Astrocyte (in vitro differentiated cells and primary cell): ENCODE results near the gene SH3GL2. TPM values are rescaled to one million over a fixed set of nuclear protein-coding genes. Genes with fewer than 3 reads are reported as not detected.

Source experiments
- DNase-seq: peaks from one replicate; pipeline ENCODE4 v3.0.0-alpha.2; 2010; ENCODE audit warnings: low read depth
- FAIRE-seq: peaks from 2 replicates; lab custom pipeline; 2011; peaks lifted over from hg19 to GRCh38; lab: Jason Lieb, UNC
- H2AFZ ChIP-seq: 2 replicates; pipeline ENCODE4 v1.6.0; 2012; ENCODE audit warnings: low read depth, low read length, inconsistent platforms
- H3K27ac ChIP-seq: 2 replicates; pipeline ENCODE4 v1.5.1; 2011; ENCODE audit warnings: low read depth, low read length, inconsistent platforms
- H3K27me3 ChIP-seq: 2 replicates; pipeline ENCODE4 v1.6.0; 2011; ENCODE audit warnings: low read length, inconsistent platforms; ENCODE audit not compliant: insufficient read depth
- H3K36me3 ChIP-seq: 2 replicates; pipeline ENCODE4 v1.5.1; 2011; ENCODE audit warnings: low read length, inconsistent platforms; ENCODE audit not compliant: insufficient read depth
- H3K4me1 ChIP-seq: 2 replicates; pipeline ENCODE4 v1.5.1; 2011; ENCODE audit warnings: low read length, inconsistent platforms; ENCODE audit not compliant: insufficient read depth
- H3K4me2 ChIP-seq: 2 replicates; pipeline ENCODE4 v1.6.0; 2012; ENCODE audit warnings: low read length, inconsistent platforms
- H3K4me3 ChIP-seq: 2 replicates; pipeline ENCODE4 v1.5.1; 2011; ENCODE audit warnings: low read depth, mild to moderate bottlenecking, low read length, inconsistent platforms; ENCODE audit not compliant: insufficient read depth
- H3K79me2 ChIP-seq: 2 replicates; pipeline ENCODE4 v1.6.0; 2012; ENCODE audit warnings: mild to moderate bottlenecking, low read length, inconsistent platforms; ENCODE audit not compliant: insufficient read depth
- H3K9ac ChIP-seq: 2 replicates; pipeline ENCODE4 v1.6.0; 2012; ENCODE audit warnings: mild to moderate bottlenecking, low read length, inconsistent platforms
- H3K9me3 ChIP-seq: 2 replicates; pipeline ENCODE4 v1.5.1; 2012; ENCODE audit warnings: low read depth, mild to moderate bottlenecking, low read length, inconsistent platforms; ENCODE audit not compliant: insufficient read depth
- H4K20me1 ChIP-seq: 2 replicates; pipeline ENCODE4 v1.6.0; 2012; ENCODE audit warnings: low read length, inconsistent platforms; ENCODE audit not compliant: insufficient read depth
- H3K27ac Mint-ChIP-seq: one replicate; pipeline ENCODE4 v1.8.0; 2021; ENCODE audit warnings: mild to moderate bottlenecking, mixed read lengths; ENCODE audit not compliant: unreplicated experiment
- H3K27me3 Mint-ChIP-seq: one replicate; pipeline ENCODE4 v1.8.0; 2021; ENCODE audit warnings: low read depth, mixed read lengths; ENCODE audit not compliant: unreplicated experiment
- H3K36me3 Mint-ChIP-seq: one replicate; pipeline ENCODE4 v1.8.0; 2021; ENCODE audit warnings: low read depth, mixed read lengths; ENCODE audit not compliant: unreplicated experiment
- H3K4me1 Mint-ChIP-seq: one replicate; pipeline ENCODE4 v1.8.0; 2021; ENCODE audit warnings: low read depth, mixed read lengths; ENCODE audit not compliant: unreplicated experiment
- H3K4me3 Mint-ChIP-seq: one replicate; pipeline ENCODE4 v1.8.0; 2021; ENCODE audit warnings: mild to moderate bottlenecking, moderate library complexity, mixed read lengths; ENCODE audit not compliant: unreplicated experiment
- H3K9me3 Mint-ChIP-seq: one replicate; pipeline ENCODE4 v1.8.0; 2021; ENCODE audit warnings: mild to moderate bottlenecking, mixed read lengths; ENCODE audit not compliant: unreplicated experiment
- EZH2 ChIP-seq: IDR thresholded peaks from 2 replicates; pipeline ENCODE4 v1.6.1; 2012; ENCODE audit warnings: mild to moderate bottlenecking, low read length, inconsistent platforms; ENCODE audit not compliant: insufficient read depth
- total RNA-seq: library from RNA; stranded (reverse); gene quantifications from 2 replicates; pipeline ENCODE4 v1.2.1, GENCODE V29; 2021
- TF ChIP-seq, protein P1 (sequence below): IDR thresholded peaks from 2 replicates; pipeline ENCODE4 v1.5.1; 2011; ENCODE audit warnings: low read depth, mild to moderate bottlenecking, inconsistent platforms, low read length, moderate library complexity; ENCODE audit not compliant: insufficient read depth

SH3GL2 gene
- total RNA-seq, 1 donor from 2014 or later, result 0.16 TPM

DNA sequence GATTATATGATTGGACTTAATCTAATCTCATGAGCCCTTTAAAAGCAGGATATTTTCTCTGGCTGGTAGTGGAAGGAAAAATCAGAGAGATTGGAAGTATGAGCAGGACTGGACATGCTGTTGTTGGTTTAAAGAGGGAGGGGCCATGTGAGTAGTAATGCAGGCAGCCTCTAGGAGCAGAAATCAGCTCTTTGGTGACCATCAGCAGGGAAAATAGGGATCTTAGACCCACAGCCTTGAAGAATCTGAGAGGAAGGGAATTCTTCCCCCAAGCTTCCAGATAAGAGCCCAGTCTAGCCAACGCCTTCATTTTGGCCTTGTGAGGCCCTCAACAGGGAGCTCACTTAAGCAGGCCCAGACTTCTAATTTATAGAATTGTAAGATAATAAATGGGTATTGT lies 9.5 kb downstream of the SH3GL2 start:
- Histone ChIP-seq H3K9me3 (no peaks in the 10 kb centered on the region), H3K79me2 (no peaks in the 10 kb centered on the region), H3K4me3 (no peak overlapping the region), H3K27ac (no peak overlapping the region), H3K4me2 (no peak overlapping the region), H3K4me1 (no peaks in the 10 kb centered on the region), H3K27me3 (peaks cover 3% of the 10 kb centered on the region), H3K36me3 (no peaks in the 10 kb centered on the region), H4K20me1 (no peaks in the 10 kb centered on the region), H2AFZ (no peak overlapping the region), H3K9ac (no peak overlapping the region)
- TF ChIP-seq, protein P1, sequence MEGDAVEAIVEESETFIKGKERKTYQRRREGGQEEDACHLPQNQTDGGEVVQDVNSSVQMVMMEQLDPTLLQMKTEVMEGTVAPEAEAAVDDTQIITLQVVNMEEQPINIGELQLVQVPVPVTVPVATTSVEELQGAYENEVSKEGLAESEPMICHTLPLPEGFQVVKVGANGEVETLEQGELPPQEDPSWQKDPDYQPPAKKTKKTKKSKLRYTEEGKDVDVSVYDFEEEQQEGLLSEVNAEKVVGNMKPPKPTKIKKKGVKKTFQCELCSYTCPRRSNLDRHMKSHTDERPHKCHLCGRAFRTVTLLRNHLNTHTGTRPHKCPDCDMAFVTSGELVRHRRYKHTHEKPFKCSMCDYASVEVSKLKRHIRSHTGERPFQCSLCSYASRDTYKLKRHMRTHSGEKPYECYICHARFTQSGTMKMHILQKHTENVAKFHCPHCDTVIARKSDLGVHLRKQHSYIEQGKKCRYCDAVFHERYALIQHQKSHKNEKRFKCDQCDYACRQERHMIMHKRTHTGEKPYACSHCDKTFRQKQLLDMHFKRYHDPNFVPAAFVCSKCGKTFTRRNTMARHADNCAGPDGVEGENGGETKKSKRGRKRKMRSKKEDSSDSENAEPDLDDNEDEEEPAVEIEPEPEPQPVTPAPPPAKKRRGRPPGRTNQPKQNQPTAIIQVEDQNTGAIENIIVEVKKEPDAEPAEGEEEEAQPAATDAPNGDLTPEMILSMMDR, result no peak
- no peak for TF ChIP-seq EZH2
- Mint-ChIP-seq H3K27ac (no peak overlapping the region), H3K36me3 (no peaks in the 10 kb centered on the region), H3K4me1 (no peaks in the 10 kb centered on the region), H3K27me3 (peaks cover 5% of the 10 kb centered on the region), H3K9me3 (peaks cover 3% of the 10 kb centered on the region), H3K4me3 (no peak overlapping the region)
- FAIRE-seq (no peak), DNase-seq (no peak)

DNA sequence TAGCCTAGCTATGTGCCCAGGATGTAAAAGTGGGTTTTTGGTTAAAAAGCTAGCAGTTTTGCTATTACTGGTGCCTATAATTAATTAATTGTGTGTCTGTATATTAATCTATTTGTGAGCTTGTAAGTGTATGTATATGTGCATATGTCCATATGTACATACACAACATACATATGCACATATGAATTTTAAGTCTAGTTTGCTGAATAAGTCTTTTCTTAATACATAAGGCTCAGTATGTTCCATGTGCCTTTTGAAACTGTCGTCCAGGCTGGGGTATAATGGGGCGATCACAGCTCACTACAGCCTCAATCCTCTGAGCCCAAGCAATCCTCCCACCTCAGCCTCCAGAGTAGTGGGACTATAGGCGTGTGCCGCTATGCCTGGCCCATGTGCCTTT lies 10.1 kb downstream of the SH3GL2 start:
- Mint-ChIP-seq H3K27ac (no peak overlapping the region), H3K4me1 (no peaks in the 10 kb centered on the region), H3K27me3 (peaks cover 9% of the 10 kb centered on the region), H3K9me3 (peaks cover 3% of the 10 kb centered on the region), H3K4me3 (no peak overlapping the region), H3K36me3 (no peaks in the 10 kb centered on the region)
- H2AFZ ChIP-seq, result no peak overlapping the region
- H3K36me3 ChIP-seq, result no peaks in the 10 kb centered on the region
- no peaks in the 10 kb centered on the region for H3K4me1 ChIP-seq
- no peak overlapping the region for H3K4me2 ChIP-seq
- FAIRE-seq (no peak), DNase-seq (no peak)
- no peaks in the 10 kb centered on the region for H4K20me1 ChIP-seq
- peaks cover 7% of the 10 kb centered on the region for H3K27me3 ChIP-seq
- H3K27ac ChIP-seq, result no peak overlapping the region
- TF ChIP-seq, protein P1, result no peak
- no peak for TF ChIP-seq EZH2
- no peaks in the 10 kb centered on the region for H3K79me2 ChIP-seq
- H3K9ac ChIP-seq, result no peak overlapping the region
- H3K9me3 ChIP-seq, result no peaks in the 10 kb centered on the region
- no peak overlapping the region for H3K4me3 ChIP-seq

DNA sequence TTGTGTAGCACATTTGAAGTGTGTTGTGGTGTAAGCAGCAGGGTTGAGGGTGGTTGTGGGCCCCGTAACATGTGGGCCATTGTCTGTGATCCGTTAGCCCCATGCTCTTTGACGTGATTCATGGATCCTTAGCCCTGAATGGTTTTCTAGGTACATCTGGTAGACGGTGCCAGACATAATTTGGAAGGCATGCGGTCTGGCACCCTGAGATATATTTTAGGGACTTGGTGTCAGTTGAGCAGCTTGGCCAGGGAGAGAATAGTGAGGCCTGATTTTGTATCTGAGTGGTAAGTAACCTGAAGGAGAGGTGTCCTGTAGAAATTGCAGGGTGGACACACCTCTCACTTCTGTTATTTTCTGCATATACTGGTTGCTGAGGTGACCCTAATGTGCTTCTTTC lies 10.9 kb downstream of the SH3GL2 start:
- no peak overlapping the region for H3K27ac ChIP-seq
- no peaks in the 10 kb centered on the region for H3K36me3 ChIP-seq
- H3K79me2 ChIP-seq, result no peaks in the 10 kb centered on the region
- Mint-ChIP-seq H3K4me1 (no peaks in the 10 kb centered on the region), H3K36me3 (no peaks in the 10 kb centered on the region), H3K27ac (no peak overlapping the region), H3K27me3 (peaks cover 9% of the 10 kb centered on the region), H3K4me3 (no peak overlapping the region), H3K9me3 (peaks cover 3% of the 10 kb centered on the region)
- TF ChIP-seq, protein P1, result no peak
- TF ChIP-seq EZH2, result no peak
- H3K4me2 ChIP-seq, result no peak overlapping the region
- H3K4me1 ChIP-seq, result no peaks in the 10 kb centered on the region
- H3K9ac ChIP-seq, result no peak overlapping the region
- H2AFZ ChIP-seq, result no peak overlapping the region
- H3K4me3 ChIP-seq, result no peak overlapping the region
- H3K9me3 ChIP-seq, result no peaks in the 10 kb centered on the region
- no peak for FAIRE-seq
- no peak for DNase-seq
- H3K27me3 ChIP-seq, result peaks cover 7% of the 10 kb centered on the region
- no peaks in the 10 kb centered on the region for H4K20me1 ChIP-seq
